GM19455 (cell line): ENCODE data around the gene ZFYVE27.

Experiments used
- ATAC-seq: cut with Tn5 transposase; IDR thresholded peaks from one replicate; pipeline ENCODE4 v1.9.1; 2021; ENCODE audit not compliant: unreplicated experiment

ZFYVE27 gene

GRCh38 chr10:97785731-97786130 lies 48.8 kb downstream of the ZFYVE27 start:
- no peak for ATAC-seq

DNA sequence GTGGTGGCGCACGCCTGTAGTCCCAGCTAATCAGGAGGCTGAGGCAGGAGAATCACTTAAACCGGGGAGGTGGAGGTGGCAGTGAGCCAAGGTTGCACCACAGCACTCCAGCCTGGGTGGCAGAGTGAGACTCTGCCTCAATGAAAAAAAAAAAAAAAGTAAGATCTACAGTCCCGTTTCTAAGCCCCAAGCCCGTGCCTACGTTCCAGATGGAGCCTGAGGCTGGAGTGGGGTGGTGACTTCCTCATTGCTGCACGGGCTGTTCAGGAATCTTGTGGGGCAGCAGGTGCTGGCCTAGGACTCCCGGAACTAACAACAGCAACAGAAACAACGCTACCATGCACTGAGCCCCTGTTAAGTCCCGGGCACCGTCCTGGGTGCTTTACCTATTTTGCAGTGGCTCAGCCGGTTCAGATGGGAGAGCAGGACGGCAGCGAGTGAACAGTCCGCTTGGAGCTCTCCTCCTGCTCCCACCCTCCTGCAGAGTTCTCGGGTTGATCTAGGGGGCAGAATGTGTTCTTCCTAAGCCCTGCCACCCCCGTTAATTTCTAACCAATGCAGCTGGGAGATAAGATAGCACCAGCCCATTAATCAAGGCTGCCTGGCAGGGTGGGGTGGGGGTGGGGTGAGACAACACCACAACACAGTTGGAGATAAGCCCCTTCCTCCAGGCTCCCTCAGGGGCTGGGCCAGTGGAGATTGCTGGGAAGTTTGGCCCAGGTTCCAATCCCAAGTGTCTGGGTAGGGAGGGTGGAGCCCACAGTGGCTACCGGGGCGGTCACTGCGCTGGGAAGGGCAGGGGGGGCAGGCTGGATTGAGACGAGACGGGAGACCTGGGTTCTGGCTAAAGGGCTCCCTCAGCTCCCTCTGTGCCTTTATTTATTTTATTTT lies 51.9 kb downstream of the ZFYVE27 start:
- no peak for ATAC-seq

- no peak for ATAC-seq
Observed at GRCh38 chr10:97789770-97790397, 53.0 kb downstream of the ZFYVE27 start.

DNA sequence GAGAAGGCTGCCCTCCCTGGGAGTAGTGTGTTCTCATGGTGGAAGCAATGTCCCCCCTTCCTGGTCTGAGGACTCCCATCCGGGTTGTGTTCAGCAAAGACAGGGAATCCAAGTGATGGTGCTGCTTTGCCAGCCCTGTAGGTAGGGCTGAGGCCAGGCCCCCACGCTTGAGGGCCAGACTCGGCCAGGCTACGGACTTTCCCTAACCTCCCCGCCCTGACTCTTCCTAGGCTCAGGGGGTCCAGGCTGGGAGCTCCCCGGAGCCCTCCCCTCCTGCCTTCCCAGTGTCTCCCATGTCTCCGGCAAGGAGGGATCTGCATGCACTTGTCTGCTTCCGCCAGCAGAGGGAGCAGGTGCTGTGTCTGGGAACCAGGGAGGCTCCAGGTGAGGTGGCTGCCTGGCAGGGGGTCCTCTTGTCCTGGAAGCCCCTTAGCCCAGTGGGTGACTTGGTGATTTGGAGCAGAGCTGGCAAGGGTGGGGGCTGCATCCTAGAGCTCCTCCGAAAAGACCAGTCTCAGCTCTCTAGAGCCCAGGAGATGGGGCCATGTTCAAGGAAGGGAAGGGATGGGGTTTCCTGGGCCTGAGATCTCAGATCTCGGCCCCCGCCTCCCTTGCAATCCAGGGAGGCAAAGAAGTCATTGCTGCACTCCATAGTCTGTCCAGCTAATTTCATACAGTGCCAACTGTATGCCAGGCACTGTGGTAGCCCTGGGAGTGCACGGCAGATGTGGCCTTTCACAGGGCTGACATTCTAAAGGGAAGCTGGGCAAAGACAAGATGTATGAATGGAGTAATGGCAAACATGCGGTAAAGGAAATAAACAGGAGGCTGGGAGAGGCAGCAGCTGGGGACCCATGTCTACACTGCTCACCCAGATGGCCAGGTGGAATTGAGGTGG lies 55.1 kb downstream of the ZFYVE27 start:
- peak; percentile 53 for ATAC-seq

GRCh38 chr10:97795886-97796285 lies 59.0 kb downstream of the ZFYVE27 start:
- no peak for ATAC-seq

DNA sequence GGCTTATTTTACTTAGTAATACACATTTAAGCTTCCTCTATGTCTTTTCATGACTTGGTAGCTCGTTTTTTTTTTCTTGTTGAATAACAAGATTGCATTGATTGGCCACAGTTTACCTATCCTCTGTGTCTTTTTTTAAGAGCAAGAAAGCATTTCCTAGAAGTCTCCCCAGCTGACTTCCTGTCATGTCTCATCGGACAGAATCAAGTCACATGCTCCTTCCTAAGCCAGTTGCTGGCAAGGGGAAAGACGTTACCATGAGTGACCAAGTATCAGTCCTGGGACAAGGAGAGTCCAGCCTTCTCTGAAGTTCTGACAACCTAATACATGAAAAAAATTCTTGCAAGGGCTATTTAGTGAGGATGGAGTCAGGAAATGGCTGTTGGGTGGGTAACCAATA lies 59.7 kb downstream of the ZFYVE27 start:
- ATAC-seq: no peak

- no peak for ATAC-seq
Observed at GRCh38 chr10:97798958-97799610, 62.2 kb downstream of the ZFYVE27 start.

DNA sequence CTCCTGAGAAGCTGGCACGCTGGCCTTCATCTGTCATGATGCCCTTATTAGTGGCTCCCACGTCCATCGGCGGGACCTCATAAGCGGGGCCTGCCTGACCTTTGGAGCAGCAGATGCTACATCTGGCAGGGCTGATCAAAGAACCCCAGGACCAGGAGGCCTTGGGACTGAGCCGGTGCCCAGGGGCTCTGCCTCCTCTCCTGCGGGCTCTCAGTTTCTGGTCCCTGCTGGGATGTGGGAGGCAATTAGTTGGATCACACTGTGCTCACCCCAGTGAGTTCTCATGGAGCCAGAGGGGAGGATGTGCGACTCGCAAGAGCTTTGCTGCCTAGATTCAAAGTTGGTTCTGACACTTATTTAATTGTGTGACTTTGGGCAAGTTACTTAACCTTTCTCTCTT lies 63.5 kb downstream of the ZFYVE27 start:
- no peak for ATAC-seq

GRCh38 chr10:97801422-97801821 lies 64.5 kb downstream of the ZFYVE27 start:
- no peak for ATAC-seq

DNA sequence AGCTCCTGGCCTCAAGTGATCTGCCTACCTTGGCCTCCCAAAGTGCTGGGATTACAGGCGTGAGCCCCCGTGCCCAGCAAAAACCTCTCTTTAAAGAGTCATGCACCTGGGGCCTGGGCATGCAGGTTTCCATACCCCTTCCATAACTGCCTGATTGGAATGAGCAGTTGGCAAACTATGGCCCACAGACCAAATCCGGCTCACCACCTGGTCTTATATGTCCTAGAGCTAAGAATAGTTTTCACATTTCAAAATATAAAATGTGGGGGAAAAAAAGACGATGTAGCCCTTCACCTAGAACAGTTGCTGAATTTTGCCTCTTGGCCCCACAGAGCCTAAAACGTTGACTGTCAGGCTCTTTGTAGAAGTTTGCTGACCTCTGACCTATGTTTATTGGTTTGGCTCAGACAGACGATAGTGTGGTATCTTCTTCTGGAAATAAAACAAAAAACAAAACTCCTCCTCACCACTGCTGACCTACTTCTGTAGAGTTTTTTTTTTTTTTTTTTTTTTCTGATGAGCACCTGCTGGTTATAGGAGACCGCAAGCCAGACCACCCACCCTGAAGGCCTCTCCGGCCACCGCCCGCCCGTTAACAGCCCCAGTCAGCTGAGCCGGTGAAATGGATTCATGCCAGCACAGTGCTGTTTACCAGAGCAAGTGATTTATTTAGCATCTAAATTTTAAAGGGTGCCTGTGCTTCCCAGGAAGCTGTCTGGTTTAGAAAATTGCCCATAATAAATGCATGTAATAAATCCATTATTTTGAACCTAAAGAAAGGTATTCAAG lies 68.4 kb downstream of the ZFYVE27 start:
- ATAC-seq: no peak

DNA sequence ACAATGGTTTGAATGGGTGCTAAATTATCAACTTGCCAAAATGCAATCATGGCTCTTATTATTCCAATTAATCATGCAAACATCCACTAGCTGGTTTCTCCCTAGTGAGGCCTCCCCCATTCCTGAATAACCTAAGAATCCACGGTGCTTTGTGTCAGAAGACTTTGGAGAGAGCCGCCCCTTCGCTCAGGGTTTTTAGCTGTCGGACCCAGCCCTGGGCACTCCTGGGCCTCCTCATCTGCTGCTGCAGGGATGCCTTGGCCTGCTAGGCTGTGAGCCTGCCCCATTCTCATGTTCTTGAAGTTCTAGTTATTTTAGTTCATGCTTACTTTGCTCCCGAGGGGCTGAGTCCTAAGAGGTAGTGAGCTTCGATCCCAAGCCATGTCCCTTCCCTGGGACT lies 69.0 kb downstream of the ZFYVE27 start:
- no peak for ATAC-seq

GRCh38 chr10:97810446-97810845 lies 73.5 kb downstream of the ZFYVE27 start:
- ATAC-seq: no peak
